Measurements from ENCODE around the gene ACIN1. TPM values are rescaled to one million over a fixed set of nuclear protein-coding genes. Genes with fewer than 3 reads are reported as not detected.

ACIN1 gene
- 47.5 and 55.5 TPM in 2 replicates for total RNA-seq

GRCh38 chr14:23094666-23095195 lies at the start of gene ACIN1:
ACIN1 (minus strand) TSS chr14:23095136; CDS start chr14:23095112, 24 bp downstream.

GRCh38 chr14:23118506-23119362 lies 23.8 kb upstream of the ACIN1 start, which contains the start of gene CEBPE:
CEBPE (minus strand) TSS chr14:23119255; CDS start chr14:23119091, 164 bp downstream.

GRCh38 chr14:23104591-23105347 lies 9.8 kb upstream of the ACIN1 start, which contains the start of gene CIROP:
CIROP (minus strand) TSS chr14:23104989; CDS start chr14:23104920, 69 bp downstream.

GRCh38 chr14:23095196-23096108 lies 516 bp upstream of the ACIN1 start, which contains the start of gene C14orf119:
C14orf119 (plus strand) TSS chr14:23095505; CDS start chr14:23097659, 2,154 bp downstream.

GRCh38 chr14:23056956-23057756 lies 37.8 kb downstream of the ACIN1 start, which contains the start of gene CDH24:
CDH24 (minus strand) TSS chr14:23057520; CDS start chr14:23055733, 1,787 bp downstream.

GRCh38 chr14:23042162-23042965 lies 52.6 kb downstream of the ACIN1 start, which contains the start of gene PSMB11:
PSMB11 (plus strand) TSS chr14:23042212; CDS start chr14:23042226, 14 bp downstream.

GRCh38 chr14:23034498-23035302 lies 60.2 kb downstream of the ACIN1 start, which contains the start of gene PSMB5:
PSMB5 (minus strand) TSS chr14:23034900; CDS start chr14:23034881, 19 bp downstream.

GRCh38 chr14:23009939-23010726 lies 84.8 kb downstream of the ACIN1 start, which contains the start of gene C14orf93:
C14orf93 (minus strand) TSS chr14:23010143; CDS start chr14:22999023, 11,120 bp downstream.

Other genes with a start within 250 kb of the ACIN1 start
- gene LRP10, start 223.4 kb downstream of the ACIN1 start, total RNA-seq = 105 TPM in 2 replicates
- not detected in 2 replicates for gene REM2, start 211.9 kb downstream of the ACIN1 start, total RNA-seq
- 45.7 and 57.6 TPM in 2 replicates for gene RBM23, start 176.0 kb downstream of the ACIN1 start, total RNA-seq
- 49.0 and 58.5 TPM in 2 replicates for gene PRMT5, start 165.8 kb downstream of the ACIN1 start, total RNA-seq
- 28.7 and 51.8 TPM in 2 replicates for gene HAUS4, start 138.0 kb downstream of the ACIN1 start, total RNA-seq
- 25.3 and 47.4 TPM in 2 replicates for gene AJUBA, start 112.6 kb downstream of the ACIN1 start, total RNA-seq
- 5.4 and 14.7 TPM in 2 replicates for gene C14orf93, start 85.0 kb downstream of the ACIN1 start, total RNA-seq
- gene PSMB5, start 60.2 kb downstream of the ACIN1 start, total RNA-seq = 250 and 297 TPM in 2 replicates
- not detected in 2 replicates for gene PSMB11, start 52.9 kb downstream of the ACIN1 start, total RNA-seq
- gene CDH24, start 37.6 kb downstream of the ACIN1 start, total RNA-seq = 2.2 and 3.5 TPM in 2 replicates
- gene C14orf119, start 369 bp upstream of the ACIN1 start, total RNA-seq = 31.9 and 46.3 TPM in 2 replicates
- not detected in 2 replicates for gene CIROP, start 9.9 kb upstream of the ACIN1 start, total RNA-seq
- gene CEBPE, start 24.1 kb upstream of the ACIN1 start, total RNA-seq = not detected in 2 replicates
- 4.3 and 9.8 TPM in 2 replicates for gene SLC7A8, start 88.5 kb upstream of the ACIN1 start, total RNA-seq
- gene RNF212B, start 142.8 kb upstream of the ACIN1 start, total RNA-seq = not detected in 2 replicates
- 5.7 and 12.3 TPM in 2 replicates for gene HOMEZ, start 191.0 kb upstream of the ACIN1 start, total RNA-seq
- 3.5 and 6.6 TPM in 2 replicates for gene PPP1R3E, start 207.7 kb upstream of the ACIN1 start, total RNA-seq
- gene BCL2L2, start 211.7 kb upstream of the ACIN1 start, total RNA-seq = 10.5 and 16.2 TPM in 2 replicates
- gene PABPN1, start 226.3 kb upstream of the ACIN1 start, total RNA-seq = 38.5 and 55.7 TPM in 2 replicates

Data from pericardium fibroblast (primary cell).